ENCODE results near the gene ZNF778. TPM values are rescaled to one million over a fixed set of nuclear protein-coding genes. Genes with fewer than 3 reads are reported as not detected.

ZNF778 gene
- polyA plus RNA-seq, 1 of the 3 experiments (the other 2 are of a cell fraction), result 10.8 TPM

- peak; percentile 40 for DNase-seq
- TF ChIP-seq CTCF (IDR thresholded peaks at IDR 0.05), result no peak
- 0 out of 2 replicates have a peak, but pooled peaks have one; percentile 26 for TF ChIP-seq MAX (IDR thresholded peaks at IDR 0.05; ENCODE audit: low read depth)
- 0 out of 2 replicates have a peak, but pooled peaks have one; percentile 15 for TF ChIP-seq MXI1 (IDR thresholded peaks at IDR 0.05; ENCODE audit: low read depth, low read length)
- H4K20me1 ChIP-seq (ENCODE audit: insufficient read depth), result peaks cover 10% of the 10 kb centered on the region; the same call in 1 of the 2 replicates
- no peaks in the 10 kb centered on the region for H3K9me3 ChIP-seq
- no peak overlapping the region for H3K4me2 ChIP-seq
- no peaks in the 10 kb centered on the region for H3K36me3 ChIP-seq (replicated peaks in 1 of 2; ENCODE audit: control insufficient read depth in 1 of 2, insufficient read depth in 2 of 2, low read length in 1 of 2)
- H3K9me2 ChIP-seq, result no peaks in the 10 kb centered on the region
- H3K79me2 ChIP-seq (ENCODE audit: insufficient read depth), result no peaks in the 10 kb centered on the region
- H3K27ac ChIP-seq (ENCODE audit: low read depth in 2 of 2, low read length in 1 of 2), result no peak overlapping the region
- H3K4me3 ChIP-seq (ENCODE audit: low read depth in 2 of 2, low read length in 1 of 2), result peak overlapping the region in 1 of 2 experiments; percentile 19; a peak in 1 of 4 replicates
- H3K4me1 ChIP-seq (ENCODE audit: control insufficient read depth in 1 of 2, insufficient read depth in 2 of 2, low read depth in 1 of 2, low read length in 1 of 2), result peaks cover 0 to 15% of the 10 kb centered on the region in 2 experiments; a peak in 1 of 4 replicates
- ChIA-PET POLR2A (no interaction called here), CTCF (no interaction called here)
- peaks cover 15% of the 10 kb centered on the region for H3F3A ChIP-seq (replicated peaks; ENCODE audit: insufficient read depth)
- H3K9ac ChIP-seq, result no peak overlapping the region
- peaks cover 8% of the 10 kb centered on the region; the same call in 1 of the 2 replicates for H3K27me3 ChIP-seq (ENCODE audit: insufficient read depth)
- no peak overlapping the region for H2AFZ ChIP-seq (ENCODE audit: low read depth)
- 11% methylated on average over 13 of the region's 44 CpGs for WGBS (ENCODE audit: low lambda C conversion rate)
These were observed 26.2 kb upstream of the ZNF778 start for GRCh38 chr16:89191033-89191900.

GRCh38 chr16:89191901-89192185 lies 25.7 kb upstream of the ZNF778 start:
- Histone ChIP-seq H3K27me3 (ENCODE audit: insufficient read depth) (peaks cover 8% of the 10 kb centered on the region; the same call in 1 of the 2 replicates), H3K4me2 (peak overlapping the region; percentile 94), H3K79me2 (ENCODE audit: insufficient read depth) (no peaks in the 10 kb centered on the region), H3K4me3 (ENCODE audit: low read depth in 2 of 2, low read length in 1 of 2) (peak overlapping the region; percentile 42 to 56), H3K36me3 (replicated peaks in 1 of 2; ENCODE audit: control insufficient read depth in 1 of 2, insufficient read depth in 2 of 2, low read length in 1 of 2) (no peaks in the 10 kb centered on the region), H3K9me3 (no peaks in the 10 kb centered on the region), H3K9ac (peak overlapping the region; percentile 36; the same call in 1 of the 2 replicates), H4K20me1 (ENCODE audit: insufficient read depth) (peaks cover 6% of the 10 kb centered on the region; the same call in 1 of the 2 replicates), H3K4me1 (ENCODE audit: control insufficient read depth in 1 of 2, insufficient read depth in 2 of 2, low read depth in 1 of 2, low read length in 1 of 2) (peaks cover 0 to 15% of the 10 kb centered on the region in 2 experiments; a peak in 1 of 4 replicates), H3F3A (replicated peaks; ENCODE audit: insufficient read depth) (peaks cover 10% of the 10 kb centered on the region), H3K9me2 (no peaks in the 10 kb centered on the region), H2AFZ (ENCODE audit: low read depth) (no peak overlapping the region), H3K27ac (ENCODE audit: low read depth in 2 of 2, low read length in 1 of 2) (no peak overlapping the region)
- TF ChIP-seq PBX3 (IDR thresholded peaks at IDR 0.05) (no peak), RXRA (IDR thresholded peaks at IDR 0.05; ENCODE audit: borderline replicate concordance, low read depth) (no peak), FOXM1 (IDR thresholded peaks at IDR 0.05; ENCODE audit: low read depth) (no peak), YY1 (IDR thresholded peaks at IDR 0.05; ENCODE audit: low read depth) (no peak), USF2 (IDR thresholded peaks at IDR 0.05; ENCODE audit: borderline replicate concordance, low read depth, low read length) (no peak), MAX (IDR thresholded peaks at IDR 0.05; ENCODE audit: low read depth) (no peak), RAD21 (IDR thresholded peaks at IDR 0.05; ENCODE audit: low read length) (no peak), MEF2A (IDR thresholded peaks at IDR 0.05; ENCODE audit: borderline replicate concordance, low read depth) (no peak), TCF12 (IDR thresholded peaks at IDR 0.05) (no peak), RFX5 (IDR thresholded peaks at IDR 0.05; ENCODE audit: low read length) (no peak), ELF1 (IDR thresholded peaks at IDR 0.05) (no peak), GATA2 (CRISPR knock-in tag; IDR thresholded peaks at IDR 0.05) (no peak), EZH2phosphoT487 (IDR thresholded peaks at IDR 0.05; ENCODE audit: borderline replicate concordance, low read depth) (no peak), MXI1 (IDR thresholded peaks at IDR 0.05; ENCODE audit: low read depth, low read length) (no peak), CHD2 (IDR thresholded peaks at IDR 0.05; ENCODE audit: low read length, partially characterized antibody) (no peak), USF1 (IDR thresholded peaks at IDR 0.05; ENCODE audit: borderline replicate concordance, low read depth) (no peak), FOXJ3 (CRISPR knock-in tag; IDR thresholded peaks at IDR 0.05) (no peak), GABPA (IDR thresholded peaks at IDR 0.05; ENCODE audit: low read depth) (no peak), NFIC (IDR thresholded peaks at IDR 0.05; ENCODE audit: borderline replicate concordance) (no peak)
- WGBS (ENCODE audit: low lambda C conversion rate), result 3% methylated on average over 7 of the region's 19 CpGs
- CTCF ChIA-PET, result no interaction called here
- POLR2A ChIA-PET, result no interaction called here
- DNase-seq, result no peak
